Bone marrow (tissue), 2 donors: ENCODE measurements around the gene DNAJC8.

Experiments used
- DNase-seq, 2 donors: peaks; one replicate each; lab custom pipeline; 2025; lab: John Stamatoyannopoulos, UW

Gene DNAJC8, protein sequence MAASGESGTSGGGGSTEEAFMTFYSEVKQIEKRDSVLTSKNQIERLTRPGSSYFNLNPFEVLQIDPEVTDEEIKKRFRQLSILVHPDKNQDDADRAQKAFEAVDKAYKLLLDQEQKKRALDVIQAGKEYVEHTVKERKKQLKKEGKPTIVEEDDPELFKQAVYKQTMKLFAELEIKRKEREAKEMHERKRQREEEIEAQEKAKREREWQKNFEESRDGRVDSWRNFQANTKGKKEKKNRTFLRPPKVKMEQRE

DNA sequence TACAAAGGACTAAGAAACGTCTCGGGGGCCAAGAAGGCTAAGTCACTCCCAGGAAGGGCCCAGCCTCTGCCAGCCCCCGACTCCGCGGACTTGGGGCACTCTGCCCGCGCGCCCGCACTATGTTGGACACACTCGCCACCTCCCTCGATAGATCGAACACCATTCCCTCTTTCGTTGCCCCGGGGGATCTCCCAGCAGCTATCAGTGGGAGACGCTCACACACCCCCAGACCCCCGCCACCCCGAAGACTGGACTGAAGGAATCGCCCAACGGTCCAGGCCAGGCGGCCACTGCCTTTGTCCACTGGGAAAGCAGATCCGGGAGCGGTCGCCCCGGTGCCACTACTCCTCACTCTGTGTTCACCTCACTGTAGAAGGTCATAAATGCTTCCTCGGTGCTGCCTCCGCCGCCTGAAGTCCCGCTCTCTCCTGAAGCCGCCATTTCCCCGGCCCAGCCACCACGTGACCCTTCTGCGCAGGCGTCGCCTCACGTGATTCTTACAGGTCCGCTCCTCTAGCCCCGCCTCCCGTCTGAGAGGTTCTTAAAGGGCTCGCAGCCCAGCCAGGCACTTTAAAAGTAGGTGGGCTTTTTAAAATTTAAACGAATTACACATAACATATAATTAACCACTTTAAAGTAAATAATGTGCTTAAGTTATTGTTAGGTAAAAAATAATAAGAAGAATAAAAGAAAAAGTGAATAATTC is at the start of gene DNAJC8:
TSS of gene DNAJC8 (minus strand) at position 472 of the 706 bp plus-strand sequence. CDS start at position 441, 31 bp downstream.
- peak; percentile 63 to 85 for DNase-seq

GRCh38 chr1:28281608-28282425 is 49.0 kb upstream of the DNAJC8 start:
- DNase-seq = no peak

DNA sequence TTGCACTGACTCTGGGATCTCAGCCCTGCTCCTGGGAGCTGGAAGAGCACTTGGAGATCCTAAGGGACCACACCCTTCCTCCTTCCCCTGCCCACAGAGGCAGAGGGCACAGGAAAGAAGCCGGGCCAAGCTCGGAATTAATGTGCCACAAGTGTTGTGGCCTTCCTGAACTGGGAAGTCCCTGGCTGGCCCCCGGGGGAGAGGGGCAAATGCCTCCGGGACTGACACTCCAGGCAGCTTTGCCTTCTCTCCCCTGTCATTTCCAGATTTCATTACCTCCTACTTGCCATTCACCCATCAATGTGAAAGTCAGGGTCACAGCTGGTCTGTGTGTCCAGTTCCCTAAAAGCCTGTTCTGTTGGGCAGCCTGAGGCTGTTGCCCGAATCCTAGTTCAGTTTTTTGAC is 48.1 kb upstream of the DNAJC8 start:
- DNase-seq = no peak

DNA sequence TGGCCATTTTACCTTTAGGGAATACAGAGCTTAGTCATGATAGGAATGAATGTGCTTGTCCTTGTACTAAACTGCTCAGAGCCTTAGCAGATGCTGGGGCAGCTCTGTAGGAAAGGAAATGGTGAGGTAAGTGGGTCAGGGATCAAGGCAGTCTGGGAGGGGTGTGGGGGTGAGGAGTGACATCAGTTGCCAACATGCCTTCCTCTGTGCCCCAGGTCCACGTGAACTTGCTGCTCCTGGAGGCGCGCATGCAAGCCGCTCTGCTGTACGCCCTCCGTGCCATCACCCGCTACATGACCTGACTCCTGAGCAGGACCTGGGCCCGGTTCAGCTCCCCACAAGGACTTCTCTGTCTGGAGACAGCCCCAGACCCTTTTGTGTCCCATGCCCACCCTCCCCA is 47.7 kb upstream of the DNAJC8 start:
- DNase-seq = no peak

- DNase-seq = no peak
Observed at GRCh38 chr1:28279721-28280120, 46.9 kb upstream of the DNAJC8 start.

DNA sequence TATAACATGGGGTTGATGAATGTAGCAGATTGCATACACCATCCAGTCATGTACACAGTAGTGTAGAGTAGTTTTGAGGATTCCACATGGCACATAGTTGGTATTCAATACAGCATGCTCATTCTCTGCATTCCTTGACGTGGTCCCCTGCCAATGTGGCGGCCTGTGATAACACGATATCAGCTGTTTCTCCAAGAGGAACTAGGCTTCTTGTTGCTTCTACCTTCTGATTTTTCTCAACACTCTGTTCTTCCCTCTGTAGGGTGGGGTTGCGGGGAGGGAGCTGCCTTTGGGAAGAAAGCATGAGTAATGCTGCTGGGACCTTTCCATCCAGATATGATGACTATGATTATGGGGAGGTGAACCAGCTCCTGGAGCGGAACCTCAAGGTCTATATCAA is 45.9 kb upstream of the DNAJC8 start:
- DNase-seq = no peak

- DNase-seq = no peak
Observed at GRCh38 chr1:28273216-28273860, 40.5 kb upstream of the DNAJC8 start.

DNA sequence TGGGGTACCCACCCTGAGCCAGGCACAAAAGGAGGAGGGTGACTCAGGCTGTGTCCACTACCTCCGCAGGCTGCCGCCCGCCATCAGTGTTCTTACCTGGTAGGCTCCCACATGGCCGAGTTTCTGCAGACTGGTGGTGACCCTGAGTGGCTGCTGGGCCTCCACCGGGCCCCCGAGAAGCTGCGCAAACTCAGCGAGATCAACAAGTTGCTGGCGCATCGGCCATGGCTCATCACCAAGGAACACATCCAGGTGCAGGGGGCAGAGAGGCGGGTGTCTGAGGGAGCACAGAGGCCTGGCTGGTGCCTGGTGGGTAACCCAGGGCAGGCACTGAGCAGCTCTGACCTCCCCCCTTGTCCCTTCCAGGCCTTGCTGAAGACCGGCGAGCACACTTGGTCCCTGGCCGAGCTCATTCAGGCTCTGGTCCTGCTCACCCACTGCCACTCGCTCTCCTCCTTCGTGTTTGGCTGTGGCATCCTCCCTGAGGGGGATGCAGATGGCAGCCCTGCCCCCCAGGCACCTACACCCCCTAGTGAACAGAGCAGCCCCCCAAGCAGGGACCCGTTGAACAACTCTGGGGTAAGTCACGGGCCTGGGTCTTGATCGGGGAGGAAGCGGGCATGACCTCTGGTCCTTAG is 39.5 kb upstream of the DNAJC8 start:
- DNase-seq = no peak

- no peak for DNase-seq
Observed at GRCh38 chr1:28269529-28269928, 36.7 kb upstream of the DNAJC8 start.

- DNase-seq = no peak
Observed at GRCh38 chr1:28267633-28268032, 34.8 kb upstream of the DNAJC8 start.

- DNase-seq = no peak
Observed at GRCh38 chr1:28266920-28267322, 34.1 kb upstream of the DNAJC8 start.

- DNase-seq = no peak
Observed at GRCh38 chr1:28265577-28265976, 32.7 kb upstream of the DNAJC8 start.

DNA sequence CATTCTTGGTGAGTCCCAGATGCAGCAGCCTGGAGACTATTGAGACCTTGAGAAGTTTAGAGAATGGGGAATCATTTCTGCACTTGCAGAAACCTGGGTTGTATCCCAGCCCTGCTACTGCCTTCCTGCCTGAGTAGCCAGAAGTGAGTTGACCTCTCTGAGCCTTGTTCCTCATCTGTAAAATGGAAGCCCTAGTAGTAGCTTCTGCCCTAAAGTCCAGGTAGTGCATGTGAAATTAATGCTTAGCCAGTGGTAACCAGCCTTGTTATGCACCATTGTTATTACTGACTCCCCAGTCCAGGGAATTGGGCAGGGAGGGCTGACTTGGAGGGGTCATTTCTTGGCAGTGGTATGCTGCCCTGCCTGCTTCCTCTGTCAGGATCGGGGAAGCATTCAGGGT is 32.1 kb upstream of the DNAJC8 start:
- DNase-seq = no peak

DNA sequence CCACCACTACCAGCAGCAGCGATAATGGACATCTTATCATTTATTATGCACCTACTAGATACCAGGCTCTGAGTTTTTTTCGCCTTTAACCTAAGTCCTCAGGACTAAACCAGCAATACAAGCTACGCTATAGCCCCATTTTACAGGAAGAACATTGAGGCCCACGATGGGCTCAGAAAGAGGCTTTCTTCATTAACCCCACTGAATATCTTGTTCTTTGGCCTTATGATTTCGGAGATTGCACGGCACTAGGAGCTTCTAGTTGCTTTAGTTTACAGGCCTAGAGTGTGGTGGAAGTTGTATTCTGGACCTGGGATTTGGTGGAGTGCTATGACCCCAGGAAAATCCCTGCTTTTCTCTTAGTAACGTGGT is 28.0 kb upstream of the DNAJC8 start:
- DNase-seq = no peak

GRCh38 chr1:28259934-28260802 is 27.3 kb upstream of the DNAJC8 start:
- peak in 1 of 2 donors; percentile 36 for DNase-seq

- DNase-seq = peak; percentile 90 to 97
Observed at GRCh38 chr1:28259252-28259933, 26.6 kb upstream of the DNAJC8 start, which contains the start of gene SESN2. Gene SESN2, plus strand, starts transcription at chr1:28259518. Its CDS starts 330 bp downstream, at chr1:28259848.

DNA sequence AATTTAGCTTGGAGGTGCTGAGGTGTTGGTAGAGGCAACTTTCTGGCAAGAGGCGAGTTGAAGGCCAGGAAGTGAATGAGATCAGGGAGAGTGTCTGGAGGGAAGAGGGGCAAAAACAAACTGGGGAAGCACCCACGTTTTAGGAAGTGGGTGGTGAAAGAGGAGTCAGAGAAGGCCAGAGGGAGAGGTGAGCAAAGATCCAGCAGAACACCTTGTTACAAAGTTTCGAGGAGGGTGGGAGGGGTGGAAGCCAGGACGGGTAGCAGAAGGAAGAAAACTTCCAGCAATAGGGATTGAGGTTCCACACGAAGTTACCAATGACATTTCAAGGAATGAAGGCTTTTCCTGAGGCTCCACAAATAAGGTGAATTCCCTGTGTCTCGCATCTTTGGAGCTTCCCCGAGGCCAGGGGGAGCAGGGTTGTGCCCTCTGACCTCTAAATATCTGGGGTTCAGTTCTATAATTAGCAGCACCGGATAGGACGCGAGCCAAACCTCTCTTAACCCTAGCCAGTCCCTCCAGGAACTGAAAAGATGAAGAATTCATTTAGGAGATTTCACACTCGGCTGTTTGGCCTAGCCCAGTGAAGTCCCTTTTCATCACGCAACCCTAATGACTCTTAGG is 25.9 kb upstream of the DNAJC8 start:
- no peak for DNase-seq

DNA sequence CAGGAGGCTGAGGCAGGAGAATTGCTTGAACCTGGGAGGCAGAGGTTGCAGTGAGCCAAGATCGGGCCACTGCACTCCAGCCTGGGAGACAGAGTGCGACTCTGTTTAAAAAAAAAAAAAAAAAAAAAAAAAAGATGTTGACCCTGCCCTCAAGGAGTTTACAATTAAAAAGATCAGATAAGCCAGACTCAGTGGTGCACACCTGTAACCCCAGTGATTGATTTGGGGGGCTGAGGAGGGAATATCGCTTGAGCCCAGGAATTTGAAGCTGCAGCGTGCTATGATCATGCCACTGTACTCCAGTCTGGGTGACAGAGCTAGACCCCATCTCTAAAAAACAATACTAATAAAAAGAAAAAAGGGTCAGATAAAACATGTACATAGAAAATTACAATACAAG is 24.9 kb upstream of the DNAJC8 start:
- no peak for DNase-seq

GRCh38 chr1:28256197-28256827 is 23.5 kb upstream of the DNAJC8 start:
- no peak for DNase-seq
